ENCODE results near the gene NDUFS1. TPM values are rescaled to one million over a fixed set of nuclear protein-coding genes. Genes with fewer than 3 reads are reported as not detected.

Gene NDUFS1
- total RNA-seq, 4 donors from 2014 or later = 55.1 to 69.3 (median 56.8) TPM

- no peak for TF ChIP-seq CTCF (IDR thresholded peaks at IDR 0.05; ENCODE audit: low read depth)
Observed at GRCh38 chr2:206079699-206080465, 79.4 kb downstream of the NDUFS1 start.

GRCh38 chr2:206075113-206075512, 84.1 kb downstream of the NDUFS1 start:
- no peak for TF ChIP-seq CTCF (IDR thresholded peaks at IDR 0.05; ENCODE audit: low read depth)

GRCh38 chr2:206071807-206072206, 87.4 kb downstream of the NDUFS1 start:
- no peak for TF ChIP-seq CTCF (IDR thresholded peaks at IDR 0.05; ENCODE audit: low read depth)

- no peak for TF ChIP-seq CTCF (IDR thresholded peaks at IDR 0.05; ENCODE audit: low read depth)
Observed at GRCh38 chr2:206069417-206069816, 89.8 kb downstream of the NDUFS1 start.

GRCh38 chr2:206068207-206068606, 91.0 kb downstream of the NDUFS1 start:
- TF ChIP-seq CTCF (IDR thresholded peaks at IDR 0.05; ENCODE audit: low read depth) = no peak

Small RNA genes within 50 kb of the gene (small RNA-seq; reads per million reads assigned to genes)
- gene RF00134 (not detected), gene RF02271 (not detected), gene SNORA41 (not detected), gene SNORD51 (not detected)

Other genes with a start within 250 kb of the NDUFS1 start
- gene INO80D, start 73.3 kb downstream of the NDUFS1 start, total RNA-seq = 10 to 100 TPM; 16.0 to 24.5 (median 17.3) TPM
- 100 to 1,000 TPM; 211 to 373 (median 273) TPM for gene EEF1B2, start 451 bp upstream of the NDUFS1 start, total RNA-seq
- 1 to 10 TPM; 5.9 to 8.3 (median 7.4) TPM for gene ZDBF2, start 115.2 kb upstream of the NDUFS1 start, total RNA-seq